B cell (primary cell): Measurements from ENCODE around the gene DSG4.

Source experiments
- CTCF ChIP-seq: fragments of 200-600 bp; IDR thresholded peaks from one replicate; pipeline ENCODE4 v1.8.0; 2022; ENCODE audit warnings: antibody characterized with exemption, mild to moderate bottlenecking
- EZH2 ChIP-seq: IDR thresholded peaks from 2 replicates; pipeline ENCODE4 v1.6.1; 2012; ENCODE audit warnings: borderline replicate concordance, low read depth, mild to moderate bottlenecking, moderate library complexity, low read length; ENCODE audit not compliant: insufficient read depth, poor library complexity, severe bottlenecking

- TF ChIP-seq CTCF (no peak), EZH2 (no peak)
These were observed 26.8 kb downstream of the DSG4 start for GRCh38 chr18:31403409-31403808.
